CD4-positive, alpha-beta T cell (primary cell): ENCODE results near the gene MSI2. TPM values are rescaled to one million over a fixed set of nuclear protein-coding genes. Genes with fewer than 3 reads are reported as not detected.

Experiments
- ATAC-seq: fragments of 200-7000 bp; cut with Tn5 transposase; one replicate; pipeline ENCODE4 v1.10.0; 2022; ENCODE audit warnings: mild to moderate bottlenecking; ENCODE audit not compliant: poor library complexity
- CTCF ChIA-PET: fragments of 350-600 bp; sonication (Branson Sonifier 250); formaldehyde crosslinking; loops from one replicate; lab custom pipeline; 2021; ENCODE audit warnings: antibody characterized with exemption, inconsistent platforms; lab: Charles Lee
- POLR2A ChIA-PET: fragments of 350-600 bp; sonication (Branson Sonifier 250); formaldehyde crosslinking; loops from one replicate; lab custom pipeline; 2021; ENCODE audit warnings: antibody characterized with exemption, inconsistent platforms; lab: Charles Lee
- DNase-seq, 14 experiments: peaks; one replicate each; pipeline ENCODE4 v3.0.0-alpha.2; 2013 to 2020; ENCODE audit warnings: mixed read lengths in 2 of 14
- H3K27ac ChIP-seq, 2 donors: one replicate each; pipeline versions ENCODE4 v1.5.1 to v1.7.0; 2013; ENCODE audit warnings: low read length in 2 of 2, low read depth in 1 of 2, mild to moderate bottlenecking in 1 of 2
- H3K27me3 ChIP-seq, 2 experiments: 1 replicate in 1 of 2; 2 replicates in 1 of 2; pipeline versions ENCODE4 v1.6.1 to v1.7.0; 2013; ENCODE audit warnings: low read length in 2 of 2, control low read depth in 1 of 2, mild to moderate bottlenecking in 1 of 2, moderate library complexity in 1 of 2; ENCODE audit not compliant: insufficient read depth in 2 of 2, control insufficient read depth in 1 of 2
- H3K36me3 ChIP-seq: one replicate; pipeline ENCODE4 v1.6.1; 2013; ENCODE audit warnings: low read length, control low read depth; ENCODE audit not compliant: insufficient read depth
- H3K4me1 ChIP-seq: one replicate; pipeline ENCODE4 v1.6.1; 2013; ENCODE audit warnings: low read length, control low read depth; ENCODE audit not compliant: insufficient read depth
- H3K4me3 ChIP-seq: one replicate; pipeline ENCODE4 v1.5.1; 2013; ENCODE audit warnings: mild to moderate bottlenecking, low read length, moderate library complexity
- H3K9me3 ChIP-seq, 2 experiments: 1 replicate in 1 of 2; 2 replicates in 1 of 2; pipeline versions ENCODE4 v1.6.1 to v1.7.0; 2013; ENCODE audit warnings: low read length in 2 of 2, mild to moderate bottlenecking in 2 of 2, control low read depth in 1 of 2, moderate library complexity in 1 of 2; ENCODE audit not compliant: control insufficient read depth in 1 of 2, insufficient read depth in 1 of 2
- H3K27ac Mint-ChIP-seq: one replicate; pipeline ENCODE4 v1.8.0; 2020; ENCODE audit warnings: mixed read lengths
- H3K27me3 Mint-ChIP-seq: one replicate; pipeline ENCODE4 v1.8.0; 2021; ENCODE audit warnings: mixed read lengths
- H3K36me3 Mint-ChIP-seq: one replicate; pipeline ENCODE4 v1.8.0; 2021; ENCODE audit warnings: low read depth, mixed read lengths
- H3K4me1 Mint-ChIP-seq: one replicate; pipeline ENCODE4 v1.8.0; 2021; ENCODE audit warnings: low read depth, mixed read lengths
- H3K4me3 Mint-ChIP-seq: one replicate; pipeline ENCODE4 v1.8.0; 2020; ENCODE audit warnings: mild to moderate bottlenecking, mixed read lengths
- H3K9me3 Mint-ChIP-seq: one replicate; pipeline ENCODE4 v1.8.0; 2020; ENCODE audit warnings: mixed read lengths
- intact Hi-C, 2 experiments: fragments of 100-400 bp; cut with DNase I in 1 of 2; cut with micrococcal nuclease in 1 of 2; formaldehyde crosslinking; loops; one replicate each; pipeline versions ENCODE4 v1.15.1 to v1.9.0; 2023 to 2025; cut with DNase I, micrococcal nuclease
- total RNA-seq, 174 experiments: library from RNA in 2 of 174; stranded (reverse) in 2 of 174; gene quantifications; one replicate each; pipeline ENCODE4 v1.2.3 and lab custom pipeline; 2021 to 2026
- TF ChIP-seq, protein P1 (sequence below): fragments of 200-600 bp; IDR thresholded peaks from one replicate; pipeline ENCODE4 v1.8.0; 2022; ENCODE audit warnings: antibody characterized with exemption, mild to moderate bottlenecking

The MSI2 gene
- total RNA-seq, 2 experiments from 2014 or later: 129 to 132 TPM

- Histone ChIP-seq H3K9me3 (no peaks in the 10 kb centered on the region), H3K4me3 (no peak overlapping the region), H3K27ac (no peak overlapping the region), H3K4me1 (peaks cover 9% of the 10 kb centered on the region), H3K36me3 (peaks cover 2% of the 10 kb centered on the region), H3K27me3 (no peaks in the 10 kb centered on the region)
- Mint-ChIP-seq H3K27ac (no peak overlapping the region), H3K4me1 (peaks cover 76% of the 10 kb centered on the region), H3K9me3 (no peaks in the 10 kb centered on the region), H3K36me3 (no peaks in the 10 kb centered on the region), H3K4me3 (peak overlapping the region; percentile 30), H3K27me3 (no peaks in the 10 kb centered on the region)
- ATAC-seq (no peak), DNase-seq (no peak)
- ChIA-PET POLR2A (no interaction called here), CTCF (no interaction called here)
- intact Hi-C loops: no loop called here
- TF ChIP-seq, protein P1, sequence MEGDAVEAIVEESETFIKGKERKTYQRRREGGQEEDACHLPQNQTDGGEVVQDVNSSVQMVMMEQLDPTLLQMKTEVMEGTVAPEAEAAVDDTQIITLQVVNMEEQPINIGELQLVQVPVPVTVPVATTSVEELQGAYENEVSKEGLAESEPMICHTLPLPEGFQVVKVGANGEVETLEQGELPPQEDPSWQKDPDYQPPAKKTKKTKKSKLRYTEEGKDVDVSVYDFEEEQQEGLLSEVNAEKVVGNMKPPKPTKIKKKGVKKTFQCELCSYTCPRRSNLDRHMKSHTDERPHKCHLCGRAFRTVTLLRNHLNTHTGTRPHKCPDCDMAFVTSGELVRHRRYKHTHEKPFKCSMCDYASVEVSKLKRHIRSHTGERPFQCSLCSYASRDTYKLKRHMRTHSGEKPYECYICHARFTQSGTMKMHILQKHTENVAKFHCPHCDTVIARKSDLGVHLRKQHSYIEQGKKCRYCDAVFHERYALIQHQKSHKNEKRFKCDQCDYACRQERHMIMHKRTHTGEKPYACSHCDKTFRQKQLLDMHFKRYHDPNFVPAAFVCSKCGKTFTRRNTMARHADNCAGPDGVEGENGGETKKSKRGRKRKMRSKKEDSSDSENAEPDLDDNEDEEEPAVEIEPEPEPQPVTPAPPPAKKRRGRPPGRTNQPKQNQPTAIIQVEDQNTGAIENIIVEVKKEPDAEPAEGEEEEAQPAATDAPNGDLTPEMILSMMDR: no peak
These were observed 168.5 kb downstream of the MSI2 start for GRCh38 chr17:57424777-57425188.

GRCh38 chr17:57425431-57425830, 169.1 kb downstream of the MSI2 start:
- Mint-ChIP-seq H3K4me3 (no peak overlapping the region), H3K4me1 (peaks cover 78% of the 10 kb centered on the region), H3K9me3 (no peaks in the 10 kb centered on the region), H3K27ac (peak overlapping the region; percentile 1), H3K27me3 (no peaks in the 10 kb centered on the region), H3K36me3 (no peaks in the 10 kb centered on the region)
- ChIA-PET POLR2A (interaction anchor here (0.7 kb wide), 1 partner anchor 174 kb away, joined by 3 read pairs; no protein-coding TSS in a partner anchor), CTCF (interaction anchor here (1.3 kb wide), 1 partner anchor 183 kb away, joined by 3 read pairs; no protein-coding TSS in a partner anchor)
- intact Hi-C loops: no loop called here
- no peaks in the 10 kb centered on the region for H3K9me3 ChIP-seq
- TF ChIP-seq, protein P1: no peak
- peaks cover 9% of the 10 kb centered on the region for H3K4me1 ChIP-seq
- ATAC-seq (no peak), DNase-seq (no peak)
- H3K27me3 ChIP-seq: no peaks in the 10 kb centered on the region
- H3K4me3 ChIP-seq: no peak overlapping the region
- peaks cover 2% of the 10 kb centered on the region for H3K36me3 ChIP-seq
- no peak overlapping the region for H3K27ac ChIP-seq

GRCh38 chr17:57425903-57426880, 169.9 kb downstream of the MSI2 start:
- DNase-seq: no peak
- no peak for ATAC-seq
- peaks cover 78% of the 10 kb centered on the region for H3K4me1 Mint-ChIP-seq
- Histone ChIP-seq H3K9me3 (no peaks in the 10 kb centered on the region), H3K4me1 (peaks cover 9% of the 10 kb centered on the region), H3K27ac (no peak overlapping the region), H3K4me3 (no peak overlapping the region), H3K36me3 (peaks cover 2% of the 10 kb centered on the region), H3K27me3 (no peaks in the 10 kb centered on the region)
- POLR2A ChIA-PET: interaction anchor here (0.7 kb wide), 1 partner anchor 175 kb away, joined by 3 read pairs; no protein-coding TSS in a partner anchor
- no peaks in the 10 kb centered on the region for H3K9me3 Mint-ChIP-seq
- peak overlapping the region; percentile 1 for H3K27ac Mint-ChIP-seq
- no peaks in the 10 kb centered on the region for H3K36me3 Mint-ChIP-seq
- H3K4me3 Mint-ChIP-seq: no peak overlapping the region
- intact Hi-C loops: no loop called here
- TF ChIP-seq, protein P1: no peak
- no peaks in the 10 kb centered on the region for H3K27me3 Mint-ChIP-seq
- CTCF ChIA-PET: interaction anchor here (1.3 kb wide), 1 partner anchor 183 kb away, joined by 3 read pairs; no protein-coding TSS in a partner anchor
